Upper lobe of left lung (tissue), 4 donors: ENCODE results near the gene DHRS12.

Source experiments
- POLR2A ChIP-seq, 4 donors: fragments of 450-650 bp; IDR thresholded peaks; one replicate each; pipeline ENCODE4 v1.5.1; 2016 to 2017; ENCODE audit warnings: antibody characterized with exemption in 4 of 4, mild to moderate bottlenecking in 2 of 4
- TF ChIP-seq, protein P1 (sequence below), 6 experiments: fragments of 450-650 bp in 4 of 6; fragments of 200-600 bp in 2 of 6; sonication (generic) in 2 of 6; IDR thresholded peaks; one replicate each; pipeline ENCODE4 v1.5.1; 2016 to 2019; ENCODE audit warnings: antibody characterized with exemption in 6 of 6

DNA sequence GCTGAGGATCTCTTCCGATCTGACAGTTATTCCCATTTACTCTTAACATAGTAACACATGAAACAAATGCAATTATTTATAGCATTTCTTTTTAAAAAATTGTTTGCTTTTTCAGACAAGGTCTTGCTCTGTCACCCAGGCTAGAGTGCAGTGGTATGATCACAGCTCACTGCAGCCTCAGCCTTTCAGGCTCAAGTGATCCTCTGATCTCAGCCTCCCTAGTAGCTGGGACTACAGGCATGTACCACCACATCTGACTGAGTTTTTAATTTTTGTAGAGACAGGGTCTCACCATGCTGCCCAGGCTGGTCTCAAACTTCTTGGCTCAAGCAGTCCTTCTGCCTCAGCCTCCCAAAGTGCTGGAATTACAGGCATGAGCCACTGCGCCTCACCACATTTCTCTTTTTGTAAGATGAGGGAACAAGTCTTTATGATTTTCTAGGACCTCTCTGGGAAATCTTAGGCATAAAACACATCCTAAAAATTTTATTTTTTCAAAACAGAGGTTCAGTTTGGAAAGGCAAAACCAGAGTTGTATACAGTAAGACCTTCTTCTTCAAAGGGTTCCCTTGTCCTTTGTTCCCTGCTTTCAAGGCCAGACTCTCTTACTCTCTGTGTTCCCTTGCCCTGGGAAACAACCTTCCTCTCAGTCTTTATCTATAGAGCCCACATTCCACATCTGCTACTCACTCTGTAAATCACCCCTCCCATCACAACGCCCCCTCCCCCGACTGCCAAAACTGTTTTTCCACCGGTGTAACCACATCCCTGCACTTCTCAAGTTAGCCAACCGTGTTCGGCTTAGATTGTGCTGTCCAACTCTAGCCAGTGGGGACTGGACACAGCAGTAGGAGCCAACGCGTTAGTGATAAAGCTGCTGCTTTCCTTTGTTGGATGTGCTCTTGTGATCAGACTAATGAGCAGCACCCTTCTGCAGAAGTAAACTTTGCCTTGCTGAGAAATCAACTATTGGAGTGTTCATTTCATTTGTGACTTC, 56.2 kb downstream of the DHRS12 start:
- TF ChIP-seq, protein P1, sequence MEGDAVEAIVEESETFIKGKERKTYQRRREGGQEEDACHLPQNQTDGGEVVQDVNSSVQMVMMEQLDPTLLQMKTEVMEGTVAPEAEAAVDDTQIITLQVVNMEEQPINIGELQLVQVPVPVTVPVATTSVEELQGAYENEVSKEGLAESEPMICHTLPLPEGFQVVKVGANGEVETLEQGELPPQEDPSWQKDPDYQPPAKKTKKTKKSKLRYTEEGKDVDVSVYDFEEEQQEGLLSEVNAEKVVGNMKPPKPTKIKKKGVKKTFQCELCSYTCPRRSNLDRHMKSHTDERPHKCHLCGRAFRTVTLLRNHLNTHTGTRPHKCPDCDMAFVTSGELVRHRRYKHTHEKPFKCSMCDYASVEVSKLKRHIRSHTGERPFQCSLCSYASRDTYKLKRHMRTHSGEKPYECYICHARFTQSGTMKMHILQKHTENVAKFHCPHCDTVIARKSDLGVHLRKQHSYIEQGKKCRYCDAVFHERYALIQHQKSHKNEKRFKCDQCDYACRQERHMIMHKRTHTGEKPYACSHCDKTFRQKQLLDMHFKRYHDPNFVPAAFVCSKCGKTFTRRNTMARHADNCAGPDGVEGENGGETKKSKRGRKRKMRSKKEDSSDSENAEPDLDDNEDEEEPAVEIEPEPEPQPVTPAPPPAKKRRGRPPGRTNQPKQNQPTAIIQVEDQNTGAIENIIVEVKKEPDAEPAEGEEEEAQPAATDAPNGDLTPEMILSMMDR (IDR thresholded peaks at IDR 0.05), result no peak
- TF ChIP-seq POLR2A (IDR thresholded peaks at IDR 0.05), result no peak
